Neural cell (in vitro differentiated cells): ENCODE measurements around the gene ZNF205. TPM values are rescaled to one million over a fixed set of nuclear protein-coding genes. Genes with fewer than 3 reads are reported as not detected.

Experiments used
- H2AFZ ChIP-seq: fragments of 200-600, 300-800 bp; sonication (generic), shearing (Covaris generic); 2 replicates; pipeline ENCODE4 v1.6.0; 2014; ENCODE audit warnings: low read depth, mild to moderate bottlenecking, antibody characterized with exemption, low read length, moderate library complexity
- H3F3A ChIP-seq: fragments of 200-600 bp; shearing (Covaris generic); 2 replicates; pipeline ENCODE4 v1.6.1; 2016; ENCODE audit warnings: mild to moderate bottlenecking, moderate library complexity, mixed read lengths, antibody characterized with exemption, low read length; ENCODE audit not compliant: insufficient read depth, poor library complexity, severe bottlenecking
- H3K27ac ChIP-seq: fragments of 200-600, 300-800 bp; sonication (generic), shearing (Covaris generic); 2 replicates; pipeline ENCODE4 v1.5.1; 2014; ENCODE audit warnings: mild to moderate bottlenecking, low read length, moderate library complexity
- H3K27me3 ChIP-seq: fragments of 300-800, 200-600 bp; sonication (generic), shearing (Covaris generic); 2 replicates; pipeline ENCODE4 v1.6.0; 2014; ENCODE audit warnings: mild to moderate bottlenecking, low read depth, low read length, moderate library complexity; ENCODE audit not compliant: insufficient read depth
- H3K36me3 ChIP-seq: fragments of 300-800, 200-600 bp; sonication (generic), shearing (Covaris generic); 2 replicates; pipeline ENCODE4 v1.5.1; 2014; ENCODE audit warnings: mild to moderate bottlenecking, antibody characterized with exemption, low read length, moderate library complexity; ENCODE audit not compliant: insufficient read depth
- H3K4me2 ChIP-seq: fragments of 300-800, 200-600 bp; sonication (generic), shearing (Covaris generic); 2 replicates; pipeline ENCODE4 v1.6.0; 2014; ENCODE audit warnings: mild to moderate bottlenecking, low read length
- H3K4me3 ChIP-seq: fragments of 300-800, 200-600 bp; sonication (generic), shearing (Covaris generic); 2 replicates; pipeline ENCODE4 v1.5.1; 2014; ENCODE audit warnings: mild to moderate bottlenecking, low read length, moderate library complexity
- H3K79me2 ChIP-seq: fragments of 200-600 bp; shearing (Covaris generic); replicated peaks from 2 replicates; pipeline ENCODE4 v1.6.0; 2014; ENCODE audit warnings: mild to moderate bottlenecking, low read length, moderate library complexity; ENCODE audit not compliant: insufficient read depth
- H3K9ac ChIP-seq: fragments of 300-800, 200-600 bp; sonication (generic), shearing (Covaris generic); 2 replicates; pipeline ENCODE4 v1.6.1; 2016; ENCODE audit warnings: mild to moderate bottlenecking, low read length, mixed read lengths
- H3K9me2 ChIP-seq: fragments of 200-600 bp; shearing (Covaris generic); 2 replicates; pipeline ENCODE4 v1.6.1; 2016; ENCODE audit warnings: mild to moderate bottlenecking, low read length, mixed read lengths; ENCODE audit not compliant: insufficient read depth
- H3K9me3 ChIP-seq: fragments of 200-600, 300-800 bp; sonication (generic), shearing (Covaris generic); 2 replicates; pipeline ENCODE4 v1.6.1; 2016; ENCODE audit warnings: mild to moderate bottlenecking, mixed run types, low read length, moderate library complexity, mixed read lengths
- H4K20me1 ChIP-seq: fragments of 200-600 bp; shearing (Covaris generic); 2 replicates; pipeline ENCODE4 v1.6.1; 2016; ENCODE audit warnings: mild to moderate bottlenecking, mixed run types; ENCODE audit not compliant: insufficient read depth
- CTCF ChIP-seq: fragments of 450-650 bp; IDR thresholded peaks from 2 replicates; pipeline ENCODE4 v1.5.1; 2014; ENCODE audit warnings: antibody characterized with exemption, mild to moderate bottlenecking, moderate library complexity; ENCODE audit not compliant: poor library complexity, severe bottlenecking
- EP300 ChIP-seq: fragments of 450-650 bp; conservative IDR thresholded peaks from 2 replicates; pipeline ENCODE4 v1.6.1; 2014; ENCODE audit warnings: antibody characterized with exemption, mild to moderate bottlenecking, moderate library complexity; ENCODE audit not compliant: poor library complexity, severe bottlenecking
- EZH2 ChIP-seq: fragments of 200-600, 300-800 bp; shearing (Covaris generic), sonication (generic); IDR thresholded peaks from 2 replicates; pipeline ENCODE4 v1.6.1; 2014; ENCODE audit warnings: antibody characterized with exemption, low read length, borderline replicate concordance, mild to moderate bottlenecking; ENCODE audit not compliant: insufficient read depth, poor library complexity, severe bottlenecking
- MXI1 ChIP-seq: fragments of 450-650 bp; conservative IDR thresholded peaks from 2 replicates; pipeline ENCODE4 v1.6.1; 2014; ENCODE audit warnings: antibody characterized with exemption, mild to moderate bottlenecking; ENCODE audit not compliant: poor library complexity, severe bottlenecking
- POLR2AphosphoS5 ChIP-seq: IDR thresholded peaks from 2 replicates; pipeline ENCODE4 v1.6.1; 2012
- RAD21 ChIP-seq: fragments of 450-650 bp; conservative IDR thresholded peaks from 2 replicates; pipeline ENCODE4 v1.6.1; 2014; ENCODE audit warnings: antibody characterized with exemption, mild to moderate bottlenecking, moderate library complexity
- SMC3 ChIP-seq: fragments of 450-650 bp; conservative IDR thresholded peaks from 2 replicates; pipeline ENCODE4 v1.6.1; 2014; ENCODE audit warnings: antibody characterized with exemption, mild to moderate bottlenecking, moderate library complexity; ENCODE audit not compliant: poor library complexity
- TAF1 ChIP-seq: IDR thresholded peaks from 2 replicates; pipeline ENCODE4 v1.6.1; 2012; ENCODE audit warnings: low read depth
- polyA plus RNA-seq: library from polyadenylated mRNA; depleted of rRNA; stranded (reverse); fragments of >200 nt; gene quantifications from 2 replicates; pipeline ENCODE4 v1.2.3, GENCODE V29; 2014
- TF ChIP-seq, protein P1 (sequence below): IDR thresholded peaks from 2 replicates; pipeline ENCODE4 v1.6.1; 2012; ENCODE audit warnings: borderline replicate concordance

ZNF205 gene
- polyA plus RNA-seq, 1 donor from 2014 or later: 30.0 TPM

DNA sequence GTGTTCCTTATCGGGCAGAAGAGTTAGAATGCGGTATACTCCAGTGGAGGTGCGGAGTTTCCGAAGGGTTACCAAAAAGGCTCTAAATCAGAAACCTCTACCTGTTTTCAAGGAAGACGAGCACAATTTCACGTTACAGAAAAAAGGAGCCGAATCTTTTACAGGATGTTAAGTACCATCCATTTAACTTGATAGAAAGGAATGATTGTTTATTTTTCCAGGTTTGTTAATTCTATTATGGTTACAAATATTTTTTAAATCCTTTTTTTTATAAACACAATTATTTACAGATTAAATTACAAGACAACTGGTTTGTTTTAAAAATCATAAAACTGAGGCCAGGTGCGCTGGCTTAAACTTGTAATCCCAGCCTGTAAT is 40.6 kb downstream of the ZNF205 start:
- Histone ChIP-seq H3K4me3 (peak overlapping the region; percentile 89), H2AFZ (no peak overlapping the region), H3K27me3 (peaks cover 19% of the 10 kb centered on the region), H3K79me2 (no peaks in the 10 kb centered on the region), H3K4me2 (no peak overlapping the region), H3K9me2 (no peaks in the 10 kb centered on the region), H4K20me1 (no peaks in the 10 kb centered on the region), H3K27ac (no peak overlapping the region), H3K9me3 (no peaks in the 10 kb centered on the region), H3K36me3 (no peaks in the 10 kb centered on the region), H3F3A (peaks cover 6% of the 10 kb centered on the region), H3K9ac (no peak overlapping the region)
- TF ChIP-seq POLR2AphosphoS5: no peak

DNA sequence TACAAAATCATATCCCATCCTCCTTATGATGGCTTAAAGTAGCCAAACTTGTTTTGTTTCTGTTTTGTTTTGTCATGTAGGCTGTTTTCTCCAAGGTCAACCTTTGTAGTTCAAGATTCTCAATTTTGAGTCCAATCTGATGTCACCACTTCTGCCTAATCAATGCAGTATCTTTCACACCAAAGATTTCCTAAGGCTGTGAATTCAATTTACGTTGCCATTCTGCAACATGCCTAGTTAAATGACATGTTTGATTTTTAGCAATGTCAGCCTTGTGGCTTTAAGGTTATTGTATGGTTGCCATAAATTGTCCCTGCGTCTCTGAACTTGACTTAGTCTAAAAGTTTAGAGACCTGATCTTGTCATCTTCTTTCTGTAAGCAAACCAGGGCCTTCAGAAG is 42.8 kb downstream of the ZNF205 start:
- H3K9me2 ChIP-seq: no peaks in the 10 kb centered on the region
- H4K20me1 ChIP-seq: no peaks in the 10 kb centered on the region
- no peak overlapping the region for H2AFZ ChIP-seq
- H3K9me3 ChIP-seq: no peaks in the 10 kb centered on the region
- H3K9ac ChIP-seq: no peak overlapping the region
- TF ChIP-seq MXI1 (no peak), TAF1 (no peak)
- no peaks in the 10 kb centered on the region for H3K36me3 ChIP-seq
- H3K27me3 ChIP-seq: peaks cover 41% of the 10 kb centered on the region
- H3K4me2 ChIP-seq: no peak overlapping the region
- no peak overlapping the region for H3K4me3 ChIP-seq
- peaks cover 6% of the 10 kb centered on the region for H3F3A ChIP-seq
- H3K79me2 ChIP-seq: no peaks in the 10 kb centered on the region
- H3K27ac ChIP-seq: no peak overlapping the region

DNA sequence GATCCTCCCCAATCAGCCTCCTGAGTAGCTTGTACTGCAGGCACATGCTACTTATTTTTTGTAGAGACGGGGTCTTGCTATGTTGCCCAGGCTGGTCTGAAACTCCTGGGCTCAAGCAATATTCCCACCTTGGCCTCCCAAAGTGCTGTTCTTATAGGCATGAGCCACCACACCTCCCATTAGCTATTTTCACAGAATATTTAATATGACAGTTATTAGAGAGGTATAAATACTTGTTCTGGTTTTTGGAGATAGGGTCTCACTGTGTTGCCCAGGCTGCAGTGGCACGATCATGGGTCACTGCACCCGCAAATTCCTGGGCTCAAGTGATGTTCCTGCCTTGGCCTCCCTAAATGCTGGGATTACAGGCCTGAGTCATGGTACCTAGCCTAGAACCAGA is 43.6 kb downstream of the ZNF205 start:
- Histone ChIP-seq H3F3A (peaks cover 6% of the 10 kb centered on the region), H3K27me3 (peaks cover 41% of the 10 kb centered on the region), H2AFZ (no peak overlapping the region), H3K9me2 (no peaks in the 10 kb centered on the region), H3K4me3 (no peak overlapping the region), H3K9me3 (no peaks in the 10 kb centered on the region), H3K36me3 (no peaks in the 10 kb centered on the region), H4K20me1 (no peaks in the 10 kb centered on the region), H3K4me2 (no peak overlapping the region), H3K79me2 (no peaks in the 10 kb centered on the region), H3K27ac (no peak overlapping the region), H3K9ac (no peak overlapping the region)
- TF ChIP-seq SMC3: no peak
- no peak for TF ChIP-seq RAD21
- TF ChIP-seq CTCF: no peak
- TF ChIP-seq, protein P1, sequence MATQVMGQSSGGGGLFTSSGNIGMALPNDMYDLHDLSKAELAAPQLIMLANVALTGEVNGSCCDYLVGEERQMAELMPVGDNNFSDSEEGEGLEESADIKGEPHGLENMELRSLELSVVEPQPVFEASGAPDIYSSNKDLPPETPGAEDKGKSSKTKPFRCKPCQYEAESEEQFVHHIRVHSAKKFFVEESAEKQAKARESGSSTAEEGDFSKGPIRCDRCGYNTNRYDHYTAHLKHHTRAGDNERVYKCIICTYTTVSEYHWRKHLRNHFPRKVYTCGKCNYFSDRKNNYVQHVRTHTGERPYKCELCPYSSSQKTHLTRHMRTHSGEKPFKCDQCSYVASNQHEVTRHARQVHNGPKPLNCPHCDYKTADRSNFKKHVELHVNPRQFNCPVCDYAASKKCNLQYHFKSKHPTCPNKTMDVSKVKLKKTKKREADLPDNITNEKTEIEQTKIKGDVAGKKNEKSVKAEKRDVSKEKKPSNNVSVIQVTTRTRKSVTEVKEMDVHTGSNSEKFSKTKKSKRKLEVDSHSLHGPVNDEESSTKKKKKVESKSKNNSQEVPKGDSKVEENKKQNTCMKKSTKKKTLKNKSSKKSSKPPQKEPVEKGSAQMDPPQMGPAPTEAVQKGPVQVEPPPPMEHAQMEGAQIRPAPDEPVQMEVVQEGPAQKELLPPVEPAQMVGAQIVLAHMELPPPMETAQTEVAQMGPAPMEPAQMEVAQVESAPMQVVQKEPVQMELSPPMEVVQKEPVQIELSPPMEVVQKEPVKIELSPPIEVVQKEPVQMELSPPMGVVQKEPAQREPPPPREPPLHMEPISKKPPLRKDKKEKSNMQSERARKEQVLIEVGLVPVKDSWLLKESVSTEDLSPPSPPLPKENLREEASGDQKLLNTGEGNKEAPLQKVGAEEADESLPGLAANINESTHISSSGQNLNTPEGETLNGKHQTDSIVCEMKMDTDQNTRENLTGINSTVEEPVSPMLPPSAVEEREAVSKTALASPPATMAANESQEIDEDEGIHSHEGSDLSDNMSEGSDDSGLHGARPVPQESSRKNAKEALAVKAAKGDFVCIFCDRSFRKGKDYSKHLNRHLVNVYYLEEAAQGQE: no peak
- no peak for TF ChIP-seq MXI1
- TF ChIP-seq EZH2: no peak
- TF ChIP-seq EP300: no peak
- no peak for TF ChIP-seq TAF1
- no peak for TF ChIP-seq POLR2AphosphoS5
